Gastrocnemius medialis (tissue), 4 donors: ENCODE data around the gene TPT1. TPM values are rescaled to one million over a fixed set of nuclear protein-coding genes. Genes with fewer than 3 reads are reported as not detected.

Experiments
- ATAC-seq, 2 donors: fragments of 150-250 bp; one replicate each; pipeline ENCODE4 v1.9.1; 2016
- DNase-seq, 2 donors: peaks; one replicate each; pipeline ENCODE4 v3.0.0-alpha.2; 2019
- H3K27ac ChIP-seq, 4 donors: fragments of 200-600 bp; sonication (generic); 1 replicate in 1 of 4; 2 replicates in 3 of 4; pipeline ENCODE4 v1.5.1; 2016 to 2018; ENCODE audit warnings: mild to moderate bottlenecking in 2 of 4, moderate library complexity in 1 of 4
- H3K27me3 ChIP-seq, 3 donors: fragments of 200-600 bp; sonication (generic) in 2 of 3; 1 replicate in 1 of 3; 2 replicates in 2 of 3; pipeline versions ENCODE4 v1.5.1 to v1.6.0; 2016 to 2019; ENCODE audit warnings: mild to moderate bottlenecking in 1 of 3, moderate library complexity in 1 of 3
- H3K36me3 ChIP-seq, 2 donors: fragments of 200-600 bp; sonication (generic) in 1 of 2; one replicate each; pipeline ENCODE4 v1.5.1; 2017 to 2018
- H3K4me1 ChIP-seq, 2 donors: fragments of 200-600 bp; sonication (generic) in 1 of 2; one replicate each; pipeline ENCODE4 v1.5.1; 2016 to 2017; ENCODE audit warnings: mild to moderate bottlenecking in 2 of 2
- H3K4me3 ChIP-seq, 4 donors: fragments of 200-600 bp; sonication (generic) in 3 of 4; 1 replicate in 1 of 4; 2 replicates in 3 of 4; pipeline ENCODE4 v1.5.1; 2016 to 2019; ENCODE audit warnings: mild to moderate bottlenecking in 2 of 4
- H3K9me3 ChIP-seq, 3 donors: fragments of 200-600 bp; sonication (generic) in 2 of 3; 1 replicate in 1 of 3; 2 replicates in 2 of 3; pipeline ENCODE4 v1.5.1; 2016 to 2019
- CTCF ChIP-seq, 5 experiments: fragments of 450-650 bp in 3 of 5; fragments of 200-600 bp in 2 of 5; sonication (generic) in 2 of 5; IDR thresholded peaks in 4 of 5; conservative IDR thresholded peaks in 1 of 5; 1 replicate in 4 of 5; 2 replicates in 1 of 5; pipeline ENCODE4 v1.5.1; 2016 to 2019; ENCODE audit warnings: antibody characterized with exemption in 5 of 5, mild to moderate bottlenecking in 3 of 5, moderate library complexity in 3 of 5
- POLR2A ChIP-seq, 2 donors: fragments of 450-650 bp; IDR thresholded peaks; one replicate each; pipeline ENCODE4 v1.6.1; 2017; ENCODE audit warnings: antibody characterized with exemption in 2 of 2, mild to moderate bottlenecking in 2 of 2, moderate library complexity in 2 of 2
- in situ Hi-C, 4 donors: fragments of 200-750 bp; cut with MboI; loops; one replicate each; pipeline versions ENCODE4 v1.15.0 to v1.8.0; 2017; ENCODE audit warnings: low sequenced_read_pairs in 4 of 4
- intact Hi-C: fragments of 100-400 bp; cut with DNase I; formaldehyde crosslinking; loops from one replicate; pipeline ENCODE4 v1.15.1; 2023; ENCODE audit warnings: low total_unique reads
- total RNA-seq, 4 donors: library from RNA; depleted of rRNA; stranded (reverse); fragments of >200 nt; gene quantifications; one replicate each; pipeline versions ENCODE4 v1.1.0 to v1.2.3, GENCODE V29; 2016

The TPT1 gene
- total RNA-seq, 4 donors from 2014 or later = 4,595 to 7,577 (median 5,951) TPM

GRCh38 chr13:45333977-45334922 lies 6.7 kb downstream of the TPT1 start:
- Histone ChIP-seq H3K27me3 (no peaks in the 10 kb centered on the region), H3K9me3 (no peaks in the 10 kb centered on the region), H3K27ac (peak overlapping the region; percentile 30 to 100 (median 66)), H3K4me3 (no peak overlapping the region), H3K4me1 (peaks cover 85 to 90% of the 10 kb centered on the region in 2 donors), H3K36me3 (peaks cover 8 to 52% of the 10 kb centered on the region in 2 donors)
- intact Hi-C loops = loop anchor here (10.0 kb wide), 1 partner anchor 1189 kb away; no protein-coding TSS in a partner anchor
- no peak for ATAC-seq
- DNase-seq = no peak
- in situ Hi-C loops = no loop called here
- TF ChIP-seq CTCF (IDR thresholded peaks at IDR 0.05 in 4 of 5, conservative IDR thresholded peaks at IDR 0.05 in 1 of 5) = no peak

GRCh38 chr13:45333251-45333976 lies 7.6 kb downstream of the TPT1 start:
- in situ Hi-C loops = no loop called here

GRCh38 chr13:45332831-45333219 lies 8.2 kb downstream of the TPT1 start:
- intact Hi-C loops = loop anchor here (10.0 kb wide), 1 partner anchor 1188 kb away; no protein-coding TSS in a partner anchor
- Histone ChIP-seq H3K4me1 (peaks cover 74 to 83% of the 10 kb centered on the region in 2 donors), H3K9me3 (no peaks in the 10 kb centered on the region), H3K4me3 (no peak overlapping the region), H3K36me3 (peaks cover 0 to 38% of the 10 kb centered on the region in 2 donors), H3K27ac (peak overlapping the region; percentile 63 to 74 (median 66)), H3K27me3 (no peaks in the 10 kb centered on the region)
- ATAC-seq = no peak
- in situ Hi-C loops = no loop called here
- DNase-seq = no peak
- TF ChIP-seq CTCF (IDR thresholded peaks at IDR 0.05 in 4 of 5, conservative IDR thresholded peaks at IDR 0.05 in 1 of 5) (no peak), POLR2A (IDR thresholded peaks at IDR 0.05) (no peak)

More at GRCh38 chr13:45333251-45333976, 7.6 kb downstream of the TPT1 start:
- DNase-seq = no peak
- intact Hi-C loops = loop anchor here (10.0 kb wide), 1 partner anchor 1189 kb away; no protein-coding TSS in a partner anchor
- Histone ChIP-seq H3K4me1 (peaks cover 77 to 89% of the 10 kb centered on the region in 2 donors), H3K9me3 (no peaks in the 10 kb centered on the region), H3K27me3 (no peaks in the 10 kb centered on the region), H3K4me3 (no peak overlapping the region), H3K27ac (peak overlapping the region; percentile 30 to 100 (median 70)), H3K36me3 (peaks cover under 1 to 43% of the 10 kb centered on the region in 2 donors)
- ATAC-seq = no peak
- TF ChIP-seq POLR2A (IDR thresholded peaks at IDR 0.05) (no peak), CTCF (IDR thresholded peaks at IDR 0.05 in 4 of 5, conservative IDR thresholded peaks at IDR 0.05 in 1 of 5) (no peak)

GRCh38 chr13:45332036-45332830 lies 8.8 kb downstream of the TPT1 start:
- Histone ChIP-seq H3K27me3 (no peaks in the 10 kb centered on the region), H3K36me3 (peaks cover 0 to 32% of the 10 kb centered on the region in 2 donors), H3K27ac (peak overlapping the region; percentile 63 to 74 (median 66)), H3K9me3 (no peaks in the 10 kb centered on the region), H3K4me1 (peaks cover 74 to 79% of the 10 kb centered on the region in 2 donors), H3K4me3 (no peak overlapping the region)
- no peak for DNase-seq
- TF ChIP-seq POLR2A (IDR thresholded peaks at IDR 0.05) = no peak
- TF ChIP-seq CTCF (IDR thresholded peaks at IDR 0.05 in 4 of 5, conservative IDR thresholded peaks at IDR 0.05 in 1 of 5) = no peak
- intact Hi-C loops (loop anchor here (10.0 kb wide), 1 partner anchor 1187 kb away; no protein-coding TSS in a partner anchor), in situ Hi-C loops (no loop called here)
- peak; percentile 35 to 40 for ATAC-seq
